GM08714 (cell line): ENCODE data around the gene PRRX2.

Source experiments
- H3K4me3 ChIP-seq: fragments of 200-500 bp; sonication (Bioruptor generic); 2 replicates; pipeline ENCODE4 v1.5.1; 2014; ENCODE audit warnings: mild to moderate bottlenecking, low read length, inconsistent platforms
- ZNF274 ChIP-seq: IDR thresholded peaks from 2 replicates; pipeline ENCODE4 v1.6.1; 2012; ENCODE audit warnings: mild to moderate bottlenecking, low read depth, low read length

PRRX2 gene

GRCh38 chr9:129665389-129665775 is at the start of gene PRRX2:
PRRX2 (plus strand) TSS chr9:129665647; CDS start chr9:129665868, 221 bp downstream.
- TF ChIP-seq ZNF274: no peak
- H3K4me3 ChIP-seq: no peak within 1 kb of the TSS

- no peak for TF ChIP-seq ZNF274
- H3K4me3 ChIP-seq: no peak overlapping the region
Measured at GRCh38 chr9:129617167-129617566, 48.3 kb upstream of the PRRX2 start.

GRCh38 chr9:129619787-129620668 is 45.4 kb upstream of the PRRX2 start:
- no peak for TF ChIP-seq ZNF274
- H3K4me3 ChIP-seq: peak overlapping the region; percentile 10; the same call in 1 of the 2 replicates

GRCh38 chr9:129620669-129621295 is 44.7 kb upstream of the PRRX2 start, which contains the start of gene C9orf50:
C9orf50 (minus strand) TSS chr9:129621101; CDS start chr9:129620574, 527 bp downstream.
- H3K4me3 ChIP-seq: peak within 1 kb of the TSS; percentile 10; the same call in 1 of the 2 replicates
- no peak for TF ChIP-seq ZNF274

- no peak for TF ChIP-seq ZNF274
- H3K4me3 ChIP-seq: no peak overlapping the region
Measured at GRCh38 chr9:129623331-129623730, 42.1 kb upstream of the PRRX2 start.

- no peak overlapping the region for H3K4me3 ChIP-seq
- TF ChIP-seq ZNF274: no peak
Measured at GRCh38 chr9:129624168-129624759, 41.2 kb upstream of the PRRX2 start.

- H3K4me3 ChIP-seq: peak overlapping the region; percentile 69; the same call in 1 of the 2 replicates
- no peak for TF ChIP-seq ZNF274
Measured at GRCh38 chr9:129624947-129625346, 40.5 kb upstream of the PRRX2 start.

- peak within 1 kb of the TSS; percentile 69 for H3K4me3 ChIP-seq
- no peak for TF ChIP-seq ZNF274
Measured at GRCh38 chr9:129626079-129626624, 39.3 kb upstream of the PRRX2 start, which contains the start of gene NTMT1. NTMT1 (plus strand) TSS chr9:129626163; CDS start chr9:129632704, 6,541 bp downstream.

GRCh38 chr9:129626625-129627284 is 38.7 kb upstream of the PRRX2 start:
- TF ChIP-seq ZNF274: no peak

GRCh38 chr9:129627556-129628440 is 37.6 kb upstream of the PRRX2 start:
- TF ChIP-seq ZNF274: no peak
- H3K4me3 ChIP-seq: peak overlapping the region; percentile 69

More at GRCh38 chr9:129626625-129627284, 38.7 kb upstream of the PRRX2 start:
- peak overlapping the region; percentile 69 for H3K4me3 ChIP-seq

GRCh38 chr9:129628709-129629108 is 36.7 kb upstream of the PRRX2 start:
- TF ChIP-seq ZNF274: no peak
- H3K4me3 ChIP-seq: no peak overlapping the region

GRCh38 chr9:129629251-129629820 is 36.1 kb upstream of the PRRX2 start:
- no peak for TF ChIP-seq ZNF274
- no peak overlapping the region for H3K4me3 ChIP-seq
